Sigmoid colon (tissue), 7 donors: Measurements from ENCODE around the gene RNF123. TPM values are rescaled to one million over a fixed set of nuclear protein-coding genes. Genes with fewer than 3 reads are reported as not detected.
A peak's percentile ranks its signal among the peaks of the same experiment; 100 is the strongest.

Source experiments
- DNase-seq: peaks from one replicate; pipeline ENCODE4 v3.0.0-alpha.2; 2019
- H3K27ac ChIP-seq, 4 donors: fragments of 200-600 bp; sonication (generic); one replicate each; pipeline ENCODE4 v1.5.1; 2016 to 2019; ENCODE audit warnings: mild to moderate bottlenecking in 1 of 4
- H3K27me3 ChIP-seq, 3 donors: fragments of 200-600 bp; sonication (generic); one replicate each; pipeline ENCODE4 v1.5.1; 2019; ENCODE audit warnings: mild to moderate bottlenecking in 1 of 3
- H3K36me3 ChIP-seq, 4 donors: fragments of 200-600 bp; sonication (generic); one replicate each; pipeline ENCODE4 v1.5.1; 2016 to 2019
- H3K4me1 ChIP-seq, 4 donors: fragments of 200-600 bp; sonication (generic); one replicate each; pipeline ENCODE4 v1.5.1; 2017 to 2019
- H3K4me3 ChIP-seq, 4 donors: fragments of 200-600 bp; sonication (generic); one replicate each; pipeline ENCODE4 v1.5.1; 2017 to 2019; ENCODE audit warnings: mild to moderate bottlenecking in 2 of 4, moderate library complexity in 1 of 4
- H3K9me3 ChIP-seq, 4 donors: fragments of 200-600 bp in 3 of 4; sonication (generic) in 3 of 4; one replicate each; pipeline versions ENCODE4 v1.5.1 to v1.6.1; 2013 to 2019
- CTCF ChIP-seq, 4 experiments: fragments of 450-650 bp in 3 of 4; fragments of 200-600 bp in 1 of 4; IDR thresholded peaks; one replicate each; pipeline ENCODE4 v1.5.1; 2016 to 2019; ENCODE audit warnings: antibody characterized with exemption in 4 of 4, mild to moderate bottlenecking in 3 of 4, moderate library complexity in 2 of 4
- EP300 ChIP-seq, 4 donors: sonication (generic); formaldehyde crosslinking; IDR thresholded peaks; one replicate each; pipeline ENCODE4 v1.6.1; 2017; ENCODE audit warnings: antibody characterized with exemption in 4 of 4
- POLR2A ChIP-seq, 2 donors: fragments of 450-650 bp; IDR thresholded peaks; one replicate each; pipeline ENCODE4 v1.6.1; 2016; ENCODE audit warnings: antibody characterized with exemption in 2 of 2, mild to moderate bottlenecking in 2 of 2, moderate library complexity in 2 of 2
- POLR2AphosphoS5 ChIP-seq, 4 donors: sonication (generic); formaldehyde crosslinking; IDR thresholded peaks; one replicate each; pipeline ENCODE4 v1.6.1; 2017; ENCODE audit warnings: antibody characterized with exemption in 4 of 4
- WGBS, 2 donors: extraction: QIAGEN DNeasy Blood & Tissue Kit; methylation state at CpG; one replicate each; pipeline ENCODE4 v1.1.7; 2013; 5-methylcytosine and 5-hydroxymethylcytosine counted together
- intact Hi-C: fragments of 100-400 bp; cut with DNase I; formaldehyde crosslinking; loops from one replicate; pipeline ENCODE4 v1.15.1; 2023
- polyA plus RNA-seq, 3 donors: library from polyadenylated mRNA; stranded (reverse); fragments of 200-250 nt; gene quantifications; one replicate each; pipeline ENCODE4 v1.2.3, GENCODE V29; 2013
- total RNA-seq, 4 donors: library from RNA; depleted of rRNA; stranded (reverse); fragments of >200 nt; gene quantifications; one replicate each; pipeline ENCODE4 v1.1.0, GENCODE V29; 2016
- donor health status: healthy with polysubstance abuse.
- donor health status: Bipolar disorder and iron deficiency.
- donor health status: healthy.

RNF123 gene
- total and polyA plus RNA-seq, 7 donors = 12.5 to 29.4 (median 17.1) TPM

- peaks cover 17 to 48% (median 24%) of the 10 kb centered on the region in 4 donors for H3K36me3 ChIP-seq
Observed at GRCh38 chr3:49722896-49723295, 33.5 kb downstream of the RNF123 start.

GRCh38 chr3:49723296-49723627 lies 33.9 kb downstream of the RNF123 start:
- Histone ChIP-seq H3K27ac (peak overlapping the region; percentile 92 to 96 (median 94)), H3K4me3 (peak overlapping the region; percentile 90 to 99 (median 93)), H3K27me3 (no peaks in the 10 kb centered on the region), H3K9me3 (no peaks in the 10 kb centered on the region), H3K4me1 (peaks cover 0 to 52% (median 39%) of the 10 kb centered on the region in 4 donors), H3K36me3 (peaks cover 20 to 52% (median 26%) of the 10 kb centered on the region in 4 donors)
- intact Hi-C loops = loop anchor here (5.0 kb wide), 1 partner anchor 64 kb away; the partner anchor contains the start of gene IP6K1
- TF ChIP-seq EP300 (IDR thresholded peaks at IDR 0.05) (no peak), CTCF (IDR thresholded peaks at IDR 0.05) (no peak), POLR2AphosphoS5 (IDR thresholded peaks at IDR 0.05) (no peak), POLR2A (IDR thresholded peaks at IDR 0.05) (no peak)
- peak; percentile 86 for DNase-seq
- WGBS, 2 donors = 0 to 1% methylated on average over 20 of the region's 20 CpGs

More at GRCh38 chr3:49722896-49723295, 33.5 kb downstream of the RNF123 start:
- Histone ChIP-seq H3K4me3 (peak overlapping the region; percentile 90 to 99 (median 93)), H3K27ac (peak overlapping the region; percentile 92 to 96 (median 94)), H3K27me3 (no peaks in the 10 kb centered on the region), H3K9me3 (no peaks in the 10 kb centered on the region), H3K4me1 (peaks cover 0 to 53% (median 41%) of the 10 kb centered on the region in 4 donors)
- no peak for DNase-seq
- WGBS, 2 donors = 47 to 71% methylated on average over 8 of the region's 8 CpGs
- TF ChIP-seq POLR2A (IDR thresholded peaks at IDR 0.05) (no peak), EP300 (IDR thresholded peaks at IDR 0.05) (no peak), POLR2AphosphoS5 (IDR thresholded peaks at IDR 0.05) (no peak), CTCF (IDR thresholded peaks at IDR 0.05) (no peak)
- intact Hi-C loops = loop anchor here (5.0 kb wide), 1 partner anchor 64 kb away; the partner anchor contains the start of gene IP6K1

GRCh38 chr3:49723628-49724551 lies 34.5 kb downstream of the RNF123 start, which contains the start of gene GMPPB:
Gene GMPPB, minus strand, starts transcription at chr3:49723951. Its CDS starts 225 bp downstream, at chr3:49723726.
- peak; percentile 98 for DNase-seq
- Histone ChIP-seq H3K27me3 (no peaks in the 10 kb centered on the region), H3K9me3 (no peaks in the 10 kb centered on the region), H3K36me3 (peaks cover 20 to 53% (median 27%) of the 10 kb centered on the region in 4 donors), H3K27ac (peak within 1 kb of the TSS; percentile 92 to 96 (median 94)), H3K4me3 (peak within 1 kb of the TSS; percentile 90 to 99 (median 93)), H3K4me1 (peaks cover 0 to 45% (median 33%) of the 10 kb centered on the region in 4 donors)
- WGBS, 2 donors = 0% methylated on average over 102 of the region's 102 CpGs
- intact Hi-C loops = loop anchor here (5.0 kb wide), 1 partner anchor 63 kb away; the partner anchor contains the start of gene IP6K1
- TF ChIP-seq POLR2AphosphoS5 (IDR thresholded peaks at IDR 0.05) (peak; percentile 68 to 94 (median 81)), EP300 (IDR thresholded peaks at IDR 0.05) (no peak), POLR2A (IDR thresholded peaks at IDR 0.05) (peak; percentile 41 to 54)

GRCh38 chr3:49724586-49724985 lies 35.2 kb downstream of the RNF123 start:
- Histone ChIP-seq H3K27me3 (no peaks in the 10 kb centered on the region), H3K4me1 (peaks cover 0 to 40% (median 28%) of the 10 kb centered on the region in 4 donors), H3K36me3 (peaks cover 20 to 56% (median 27%) of the 10 kb centered on the region in 4 donors), H3K4me3 (peak overlapping the region; percentile 90 to 99 (median 93)), H3K27ac (peak overlapping the region; percentile 92 to 96 (median 94)), H3K9me3 (no peaks in the 10 kb centered on the region)
- intact Hi-C loops = loop anchor here (5.0 kb wide), 1 partner anchor 63 kb away; the partner anchor contains the start of gene IP6K1
- DNase-seq = peak; percentile 73
- TF ChIP-seq POLR2A (IDR thresholded peaks at IDR 0.05) = no peak
- no peak for TF ChIP-seq POLR2AphosphoS5 (IDR thresholded peaks at IDR 0.05)
- no peak for TF ChIP-seq CTCF (IDR thresholded peaks at IDR 0.05)
- no peak for TF ChIP-seq EP300 (IDR thresholded peaks at IDR 0.05)
- WGBS, 2 donors = 17 to 29% methylated on average over 6 of the region's 6 CpGs
